ENCODE results near the gene ONECUT3.

Gene ONECUT3

GRCh38 chr19:1805401-1806183 lies 52.3 kb downstream of the ONECUT3 start:
- no peak for TF ChIP-seq JUND (IDR thresholded peaks at IDR 0.05; ENCODE audit: low read depth)
- no peak for DNase-seq (ENCODE audit: low read depth in 1 of 2, low spot score in 1 of 2)
- in situ Hi-C loops (cut with HindIII; ENCODE audit: low pct_unique_long_range_greater_than_20kb, low sequenced_read_pairs), result no loop called here

- no peak for DNase-seq (ENCODE audit: low read depth in 1 of 2, low spot score in 1 of 2)
- no peak for TF ChIP-seq JUND (IDR thresholded peaks at IDR 0.05; ENCODE audit: low read depth)
- in situ Hi-C loops (cut with HindIII; ENCODE audit: low pct_unique_long_range_greater_than_20kb, low sequenced_read_pairs), result no loop called here
Observed at GRCh38 chr19:1806184-1807029, 53.1 kb downstream of the ONECUT3 start.

GRCh38 chr19:1807030-1807694 lies 53.9 kb downstream of the ONECUT3 start:
- in situ Hi-C loops (cut with HindIII; ENCODE audit: low pct_unique_long_range_greater_than_20kb, low sequenced_read_pairs), result no loop called here
- TF ChIP-seq JUND (IDR thresholded peaks at IDR 0.05; ENCODE audit: low read depth), result no peak
- DNase-seq (ENCODE audit: low read depth in 1 of 2, low spot score in 1 of 2), result no peak

GRCh38 chr19:1807695-1808394 lies 54.5 kb downstream of the ONECUT3 start:
- in situ Hi-C loops (cut with HindIII; ENCODE audit: low pct_unique_long_range_greater_than_20kb, low sequenced_read_pairs), result no loop called here
- TF ChIP-seq JUND (IDR thresholded peaks at IDR 0.05; ENCODE audit: low read depth), result no peak
- peak; percentile 47 to 83 for DNase-seq (ENCODE audit: low read depth in 1 of 2, low spot score in 1 of 2)

GRCh38 chr19:1808395-1808731 lies 55.1 kb downstream of the ONECUT3 start:
- TF ChIP-seq JUND (IDR thresholded peaks at IDR 0.05; ENCODE audit: low read depth), result no peak
- no peak for DNase-seq (ENCODE audit: low read depth in 1 of 2, low spot score in 1 of 2)
- in situ Hi-C loops (cut with HindIII; ENCODE audit: low pct_unique_long_range_greater_than_20kb, low sequenced_read_pairs), result no loop called here

- no peak for TF ChIP-seq JUND (IDR thresholded peaks at IDR 0.05; ENCODE audit: low read depth)
- no peak for DNase-seq (ENCODE audit: low read depth in 1 of 2, low spot score in 1 of 2)
- in situ Hi-C loops (cut with HindIII; ENCODE audit: low pct_unique_long_range_greater_than_20kb, low sequenced_read_pairs), result no loop called here
Observed at GRCh38 chr19:1809678-1810077, 56.4 kb downstream of the ONECUT3 start.

GRCh38 chr19:1810439-1811160 lies 57.3 kb downstream of the ONECUT3 start:
- no peak for TF ChIP-seq JUND (IDR thresholded peaks at IDR 0.05; ENCODE audit: low read depth)
- in situ Hi-C loops (cut with HindIII; ENCODE audit: low pct_unique_long_range_greater_than_20kb, low sequenced_read_pairs), result no loop called here

GRCh38 chr19:1811472-1811894 lies 58.2 kb downstream of the ONECUT3 start:
- in situ Hi-C loops (cut with HindIII; ENCODE audit: low pct_unique_long_range_greater_than_20kb, low sequenced_read_pairs), result no loop called here
- TF ChIP-seq JUND (IDR thresholded peaks at IDR 0.05; ENCODE audit: low read depth), result no peak
- peak; percentile 78 to 79 for DNase-seq (ENCODE audit: low read depth in 1 of 2, low spot score in 1 of 2)

More at GRCh38 chr19:1810439-1811160, 57.3 kb downstream of the ONECUT3 start:
- DNase-seq (ENCODE audit: low read depth in 1 of 2, low spot score in 1 of 2), result no peak

- no peak for TF ChIP-seq JUND (IDR thresholded peaks at IDR 0.05; ENCODE audit: low read depth)
- in situ Hi-C loops (cut with HindIII; ENCODE audit: low pct_unique_long_range_greater_than_20kb, low sequenced_read_pairs), result no loop called here
- DNase-seq (ENCODE audit: low read depth in 1 of 2, low spot score in 1 of 2), result no peak
Observed at GRCh38 chr19:1811942-1812425, 58.7 kb downstream of the ONECUT3 start, which contains the start of gene ATP8B3. Gene ATP8B3, minus strand, starts transcription at chr19:1812276. Its CDS starts 540 bp downstream, at chr19:1811736.

- peak; percentile 95 to 97 for DNase-seq (ENCODE audit: low read depth in 1 of 2, low spot score in 1 of 2)
- in situ Hi-C loops (cut with HindIII; ENCODE audit: low pct_unique_long_range_greater_than_20kb, low sequenced_read_pairs), result no loop called here
- no peak for TF ChIP-seq JUND (IDR thresholded peaks at IDR 0.05; ENCODE audit: low read depth)
Observed at GRCh38 chr19:1812426-1813191, 59.3 kb downstream of the ONECUT3 start.
